Frontal cortex (tissue), 4 donors: ENCODE measurements around the gene NUDT3. TPM values are rescaled to one million over a fixed set of nuclear protein-coding genes. Genes with fewer than 3 reads are reported as not detected.
A peak's percentile ranks its signal among the peaks of the same experiment; 100 is the strongest.
"Not testable (repeated sequence)": the region's sequence is repeated elsewhere in the genome, so short reads cannot be mapped to it uniquely, and the experiment has no call there.

Source experiments
- DNase-seq, 2 donors: peaks; one replicate each; pipeline ENCODE4 v3.0.0; 2012; ENCODE audit warnings: low spot score in 2 of 2
- FAIRE-seq: peaks from 2 replicates; lab custom pipeline; 2012; peaks lifted over from hg19 to GRCh38; lab: Jason Lieb, UNC
- total RNA-seq: library from RNA; depleted of rRNA; stranded (reverse); fragments of >200 nt; gene quantifications from one replicate; pipeline ENCODE4 v1.2.3, GENCODE V29; 2014
- donor health status: control.
- donor health status: control.
- donor health status: control.

The NUDT3 gene
- total RNA-seq, 1 donor from 2014 or later, result 96.2 TPM

DNA sequence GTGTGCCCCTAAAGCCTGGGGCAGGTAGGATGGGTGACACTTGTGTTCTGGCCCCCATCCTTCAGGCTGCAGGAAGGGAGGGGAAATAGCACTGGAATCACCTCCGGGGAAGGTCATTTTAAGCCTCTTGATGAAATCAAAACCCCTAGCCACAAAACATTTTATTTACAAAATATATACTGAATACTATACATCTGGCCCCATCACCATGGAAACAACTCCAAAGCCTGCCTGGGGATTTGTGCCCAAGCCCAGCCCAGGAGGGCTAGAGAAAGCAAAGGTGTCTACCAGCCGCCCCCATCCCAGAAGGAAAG is 146.3 kb downstream of the NUDT3 start:
- DNase-seq (no peak), FAIRE-seq (no peak)

GRCh38 chr6:34245761-34246140 is 146.7 kb downstream of the NUDT3 start:
- DNase-seq, FAIRE-seq: not testable (repeated sequence)

- not testable (repeated sequence) for FAIRE-seq, DNase-seq
These were observed 147.3 kb downstream of the NUDT3 start for GRCh38 chr6:34245032-34245760.

DNA sequence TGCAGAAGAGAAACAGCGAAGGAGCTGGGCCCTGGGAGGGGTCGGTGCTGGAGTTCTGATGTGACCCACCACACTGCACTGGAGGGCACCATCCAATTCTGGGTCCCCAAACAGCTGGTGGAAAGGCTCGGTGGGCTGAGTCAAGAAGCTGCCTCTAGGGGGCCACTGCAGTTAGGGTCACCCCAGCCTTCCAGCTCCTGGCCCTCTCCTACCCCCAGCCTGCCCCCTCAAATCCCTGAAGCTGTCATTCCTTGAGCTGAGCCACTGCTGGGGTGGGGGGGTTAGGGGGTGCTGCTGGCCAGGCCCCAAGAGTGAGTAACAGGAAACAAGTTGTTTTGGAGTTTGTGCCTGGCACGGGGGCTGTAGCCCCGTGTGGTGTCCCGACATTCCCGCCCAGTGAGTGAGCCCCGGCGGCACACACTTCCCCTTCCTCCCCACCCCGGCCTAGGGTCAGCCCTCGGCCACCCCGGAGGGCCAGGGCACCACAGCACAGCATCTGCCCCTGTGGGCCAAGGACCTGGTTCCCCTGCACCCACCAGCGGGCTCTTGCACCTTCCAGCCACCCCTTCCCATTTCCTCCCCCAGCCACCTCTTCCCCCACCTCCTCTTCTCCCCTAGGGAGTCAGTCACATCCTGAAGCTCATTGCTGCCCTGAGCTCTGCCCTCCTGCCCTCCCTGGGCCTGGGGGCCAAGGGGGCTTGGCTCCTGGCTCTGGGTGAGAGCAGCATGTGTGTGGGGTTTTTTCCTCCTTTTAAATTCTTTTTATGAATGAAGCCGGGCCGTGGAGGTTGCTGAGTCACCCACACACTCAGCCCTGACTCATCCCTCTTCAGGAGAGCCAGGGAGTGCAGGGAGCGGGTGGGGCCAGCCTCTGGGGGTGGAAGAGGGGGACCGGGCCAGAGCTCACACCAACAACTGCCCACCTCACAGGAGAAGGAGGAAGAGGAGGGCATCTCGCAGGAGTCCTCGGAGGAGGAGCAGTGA is 148.3 kb downstream of the NUDT3 start:
- FAIRE-seq (no peak), DNase-seq (peak in 1 of 2 donors; percentile 84)

- DNase-seq (no peak), FAIRE-seq (no peak)
These were observed 149.2 kb downstream of the NUDT3 start for GRCh38 chr6:34243131-34243771.

GRCh38 chr6:34242252-34243130 is 150.0 kb downstream of the NUDT3 start:
- FAIRE-seq (no peak), DNase-seq (peak in 1 of 2 donors; percentile 16)

DNA sequence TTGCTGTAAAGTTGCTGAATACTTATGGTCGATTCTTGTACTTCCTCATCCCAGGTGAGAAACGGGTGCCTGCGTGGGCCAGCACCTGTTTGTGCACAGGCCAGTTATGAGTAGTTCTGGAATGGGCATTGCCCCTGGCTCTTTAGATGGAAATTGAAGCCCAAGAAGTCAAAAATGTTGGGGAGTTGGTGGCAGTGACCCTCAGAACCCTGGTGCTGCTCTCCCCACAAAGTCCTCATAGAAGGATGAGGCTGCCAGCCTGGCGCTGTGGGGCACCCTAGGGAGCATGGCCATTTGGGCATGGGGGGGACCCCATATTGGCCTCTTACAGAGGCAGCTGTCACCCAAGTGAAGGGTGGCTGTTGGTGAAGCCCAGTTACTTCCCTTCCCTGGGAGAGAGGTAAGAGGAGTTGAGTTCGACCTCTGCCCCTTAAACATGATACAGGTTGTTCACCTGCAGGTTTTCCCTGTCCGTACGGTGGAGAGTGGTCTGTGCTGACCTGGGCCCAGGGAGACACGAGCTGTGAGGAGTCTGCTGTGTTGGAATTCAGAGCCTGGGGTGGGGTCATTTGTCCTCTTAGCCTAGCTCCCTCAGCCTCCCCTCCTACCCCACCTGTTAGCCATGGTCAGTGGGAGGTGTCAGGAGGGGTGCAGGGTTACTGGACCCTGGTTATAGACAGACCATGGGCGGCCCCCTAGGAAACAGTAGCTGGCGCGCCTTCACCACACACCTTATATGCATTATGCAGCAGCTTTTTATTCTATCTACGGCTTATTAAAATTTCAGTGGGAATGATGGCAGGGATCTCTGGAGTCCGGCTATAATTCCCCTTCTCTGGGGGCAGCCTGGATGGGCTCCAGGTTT is 150.9 kb downstream of the NUDT3 start:
- DNase-seq, result peak in 1 of 2 donors; percentile 8
- no peak for FAIRE-seq

GRCh38 chr6:34240329-34241248 is 151.9 kb downstream of the NUDT3 start:
- FAIRE-seq, result no peak
- peak; percentile 6 to 11 for DNase-seq

- DNase-seq, result peak; percentile 1 to 9
These were observed 152.6 kb downstream of the NUDT3 start for GRCh38 chr6:34239893-34240292.

GRCh38 chr6:34239500-34239825 is 153.0 kb downstream of the NUDT3 start:
- DNase-seq (peak in 1 of 2 donors; percentile 5), FAIRE-seq (no peak)

More at GRCh38 chr6:34239893-34240292, 152.6 kb downstream of the NUDT3 start:
- no peak for FAIRE-seq

DNA sequence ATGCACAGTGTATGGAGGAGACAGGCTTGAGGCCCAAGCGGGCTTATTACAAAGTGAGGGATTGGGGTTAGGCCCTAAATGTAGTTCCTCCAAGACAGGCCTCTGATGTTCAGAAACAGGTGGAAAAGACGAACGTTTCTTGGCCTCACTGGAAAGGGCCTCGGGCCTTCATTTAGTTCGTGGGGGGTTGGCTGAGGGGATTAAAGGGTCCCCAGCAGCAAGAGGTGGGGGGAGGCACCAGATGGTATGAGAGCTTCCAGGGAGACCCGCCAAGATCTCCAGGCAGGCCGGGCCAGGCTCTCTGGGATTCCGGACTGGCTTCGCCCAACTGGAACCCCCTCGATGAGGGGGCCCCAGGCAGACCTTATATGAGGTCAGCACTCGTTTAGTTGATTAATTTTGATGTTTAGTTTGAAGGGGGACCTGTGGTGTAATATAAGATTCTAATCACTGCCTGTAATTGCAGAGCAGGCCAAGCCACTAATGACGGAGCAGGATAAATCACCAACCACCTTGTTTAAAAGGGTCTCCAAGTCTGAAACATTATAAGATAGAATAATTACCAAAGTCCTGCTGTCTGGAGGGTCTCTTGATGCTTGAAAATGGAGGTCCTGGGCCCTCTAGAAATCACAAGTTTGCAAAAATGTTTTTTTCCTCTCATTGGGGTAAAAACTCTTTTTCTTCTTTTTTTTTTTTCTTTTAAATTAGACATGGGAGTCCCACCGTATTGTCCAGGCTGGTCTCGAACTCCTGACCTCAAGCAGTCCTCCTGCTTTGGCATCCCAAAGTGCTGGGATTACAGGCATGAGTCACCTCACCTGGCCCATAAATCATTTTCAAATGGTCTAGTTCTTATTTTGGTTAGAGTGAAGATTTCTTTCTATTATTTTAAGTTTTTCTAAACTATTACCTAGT is 153.6 kb downstream of the NUDT3 start:
- FAIRE-seq (no peak), DNase-seq (peak; percentile 15 to 42)

DNA sequence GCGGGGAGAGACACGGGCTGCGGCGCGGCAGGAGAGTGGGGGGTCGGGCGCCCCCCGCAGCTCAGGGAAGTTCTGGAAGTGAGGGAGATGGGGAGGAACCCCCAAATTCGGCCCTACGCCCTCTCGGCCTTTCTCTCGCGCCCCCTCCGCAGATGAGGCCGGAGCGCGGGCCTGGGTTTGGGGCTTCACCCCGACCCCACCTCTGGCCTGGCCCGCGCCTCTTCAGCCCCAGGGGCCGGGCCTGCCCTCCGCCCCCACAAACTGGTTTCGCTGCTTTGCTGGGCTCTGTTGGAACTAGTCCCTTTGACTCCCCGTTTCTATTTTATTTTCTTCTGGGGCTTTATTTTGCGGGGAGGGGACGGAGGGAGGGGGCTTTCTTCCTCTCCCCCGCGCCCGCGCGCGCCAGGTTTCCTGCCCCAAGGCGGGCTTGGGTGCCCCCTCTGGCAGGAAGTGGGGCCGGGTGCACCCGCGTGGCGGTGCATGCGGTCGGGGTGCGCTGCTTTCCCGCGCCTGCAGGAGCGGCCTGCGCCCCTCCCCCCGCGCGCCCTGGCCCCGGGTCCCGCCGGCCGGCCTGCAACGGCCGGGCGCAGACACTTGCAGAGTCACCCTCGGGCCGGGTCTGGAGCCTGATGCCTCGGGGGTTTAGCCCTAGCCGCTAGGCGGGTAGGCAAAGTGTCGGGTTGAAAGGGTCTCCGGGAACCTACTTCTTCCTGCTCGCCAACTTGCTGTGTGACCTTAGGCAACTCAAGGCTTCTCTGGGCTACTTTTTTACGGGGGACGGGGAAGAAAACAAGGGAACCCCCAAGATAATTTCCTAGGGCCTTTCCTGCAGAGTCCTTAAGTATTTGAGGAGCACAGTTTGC is 154.5 kb downstream of the NUDT3 start:
- no peak for FAIRE-seq
- peak; percentile 59 to 68 for DNase-seq

- FAIRE-seq (no peak), DNase-seq (peak in 1 of 2 donors; percentile 67)
These were observed 155.2 kb downstream of the NUDT3 start for GRCh38 chr6:34237316-34237721.

DNA sequence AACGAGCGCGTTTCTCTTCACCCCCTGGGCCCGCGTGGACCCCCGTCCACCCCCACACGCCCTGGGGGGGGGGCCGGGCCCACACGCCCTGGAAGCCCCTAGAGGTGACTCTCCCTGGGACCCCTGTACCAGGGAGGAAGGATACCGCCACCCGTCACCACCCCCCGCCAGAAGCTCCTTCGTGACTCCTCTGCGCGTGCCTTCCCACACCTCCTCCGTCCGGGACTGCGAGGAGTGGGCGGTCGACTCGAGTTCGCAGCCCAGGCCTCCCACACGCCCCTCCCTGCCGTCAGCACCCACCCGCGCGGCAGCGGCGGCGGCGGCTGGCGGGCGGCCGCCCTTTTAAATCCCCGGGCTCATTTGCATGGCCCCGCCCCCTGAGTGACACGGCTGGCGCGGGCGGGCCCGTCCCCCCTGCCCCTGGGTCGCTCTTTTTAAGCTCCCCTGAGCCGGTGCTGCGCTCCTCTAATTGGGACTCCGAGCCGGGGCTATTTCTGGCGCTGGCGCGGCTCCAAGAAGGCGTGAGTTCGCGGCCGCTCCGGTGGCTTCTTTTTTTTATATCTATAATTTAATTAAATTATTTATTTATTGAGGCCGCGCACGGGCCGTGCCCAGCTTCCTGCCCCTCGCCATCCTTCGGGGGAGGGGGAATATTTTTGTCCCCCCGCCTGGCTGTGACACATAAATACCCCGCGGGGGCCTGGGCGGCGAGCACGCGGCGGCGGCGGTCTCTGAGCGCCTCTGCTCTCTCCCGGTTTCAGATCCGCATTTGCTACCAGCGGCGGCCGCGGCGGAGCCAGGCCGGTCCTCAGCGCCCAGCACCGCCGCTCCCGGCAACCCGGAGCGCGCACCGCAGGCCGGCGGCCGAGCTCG is 155.8 kb downstream of the NUDT3 start, which contains the start of gene HMGA1:
TSS of gene HMGA1 (plus strand) at position 431 of the 873 bp plus-strand sequence. CDS start 3,908 bp downstream, outside the sequence.
- no peak for FAIRE-seq
- DNase-seq, result peak; percentile 96 to 98

DNA sequence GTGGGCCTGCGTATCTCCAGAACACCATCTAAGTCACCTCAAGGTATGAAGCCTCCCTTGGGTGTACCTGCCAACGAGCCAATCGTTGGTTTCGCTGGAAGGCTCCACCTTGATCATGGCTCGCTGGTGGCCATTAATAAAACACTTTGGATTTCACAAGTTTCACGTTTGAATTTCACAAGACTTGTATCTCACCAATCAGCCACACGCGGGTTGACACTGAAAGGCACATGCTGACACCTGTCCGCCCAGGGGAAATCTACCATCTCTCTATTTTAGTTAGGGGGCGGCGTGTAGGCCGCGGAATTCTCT is 156.4 kb downstream of the NUDT3 start:
- DNase-seq, result peak; percentile 34 to 41
- FAIRE-seq, result no peak
